GM21526 (cell line): ENCODE data around the gene SYT8.
"Not testable (repeated sequence)": the region's sequence is repeated elsewhere in the genome, so short reads cannot be mapped to it uniquely, and the experiment has no call there.

Source experiments
- ATAC-seq: cut with Tn5 transposase; IDR thresholded peaks from one replicate; pipeline ENCODE4 v1.9.1; 2021; ENCODE audit warnings: moderate library complexity; ENCODE audit not compliant: unreplicated experiment, low FRiP score

The SYT8 gene

GRCh38 chr11:1881442-1882264 lies 46.9 kb downstream of the SYT8 start:
- ATAC-seq, result no peak

- ATAC-seq, result no peak
These were observed 47.8 kb downstream of the SYT8 start for GRCh38 chr11:1882265-1883238.

- ATAC-seq, result no peak
These were observed 48.8 kb downstream of the SYT8 start for GRCh38 chr11:1883346-1884302.

- no peak for ATAC-seq
These were observed 49.5 kb downstream of the SYT8 start for GRCh38 chr11:1884303-1884700.

GRCh38 chr11:1886551-1886950 lies 51.8 kb downstream of the SYT8 start:
- ATAC-seq, result not testable (repeated sequence)
